ENCODE results near the gene BLNK. TPM values are rescaled to one million over a fixed set of nuclear protein-coding genes. Genes with fewer than 3 reads are reported as not detected.

The BLNK gene
- total and polyA plus RNA-seq, 8 donors: 7.1 to 25.8 (median 12.7) TPM

DNA sequence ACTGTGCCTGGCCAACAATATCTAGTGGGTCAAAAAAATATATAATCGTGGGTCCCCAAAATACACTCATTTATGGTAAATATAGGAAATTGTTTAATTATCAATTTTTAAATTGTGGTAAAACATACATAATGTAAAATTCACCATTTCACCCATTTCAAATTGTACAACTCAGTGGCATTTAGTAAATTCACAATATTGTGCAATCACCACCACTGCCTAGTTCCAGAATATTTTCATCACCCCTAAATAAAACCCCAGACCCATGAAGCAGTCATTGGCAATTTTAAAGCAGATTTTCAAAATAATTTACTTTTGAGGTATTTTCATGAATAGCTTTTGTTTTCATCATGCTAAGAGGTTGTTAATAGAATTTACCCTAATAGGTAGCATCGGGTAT lies 10.2 kb downstream of the BLNK start:
- H3K27ac ChIP-seq: no peak overlapping the region
- TF ChIP-seq, protein P1, sequence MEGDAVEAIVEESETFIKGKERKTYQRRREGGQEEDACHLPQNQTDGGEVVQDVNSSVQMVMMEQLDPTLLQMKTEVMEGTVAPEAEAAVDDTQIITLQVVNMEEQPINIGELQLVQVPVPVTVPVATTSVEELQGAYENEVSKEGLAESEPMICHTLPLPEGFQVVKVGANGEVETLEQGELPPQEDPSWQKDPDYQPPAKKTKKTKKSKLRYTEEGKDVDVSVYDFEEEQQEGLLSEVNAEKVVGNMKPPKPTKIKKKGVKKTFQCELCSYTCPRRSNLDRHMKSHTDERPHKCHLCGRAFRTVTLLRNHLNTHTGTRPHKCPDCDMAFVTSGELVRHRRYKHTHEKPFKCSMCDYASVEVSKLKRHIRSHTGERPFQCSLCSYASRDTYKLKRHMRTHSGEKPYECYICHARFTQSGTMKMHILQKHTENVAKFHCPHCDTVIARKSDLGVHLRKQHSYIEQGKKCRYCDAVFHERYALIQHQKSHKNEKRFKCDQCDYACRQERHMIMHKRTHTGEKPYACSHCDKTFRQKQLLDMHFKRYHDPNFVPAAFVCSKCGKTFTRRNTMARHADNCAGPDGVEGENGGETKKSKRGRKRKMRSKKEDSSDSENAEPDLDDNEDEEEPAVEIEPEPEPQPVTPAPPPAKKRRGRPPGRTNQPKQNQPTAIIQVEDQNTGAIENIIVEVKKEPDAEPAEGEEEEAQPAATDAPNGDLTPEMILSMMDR (IDR thresholded peaks at IDR 0.05): no peak
- H3K9me3 ChIP-seq: no peaks in the 10 kb centered on the region
- peaks cover 3 to 26% (median 5%) of the 10 kb centered on the region in 3 donors for H3K4me1 ChIP-seq
- no peak for ATAC-seq
- intact Hi-C loops (cut with DNase I): no loop called here
- no peaks in the 10 kb centered on the region for H3K36me3 ChIP-seq
- no peak for FAIRE-seq
- H3K4me3 ChIP-seq: no peak overlapping the region
- no peak for DNase-seq
- no peaks in the 10 kb centered on the region for H3K27me3 ChIP-seq
- WGBS, 2 donors: 90 to 98% methylated on average over 2 of the region's 2 CpGs

DNA sequence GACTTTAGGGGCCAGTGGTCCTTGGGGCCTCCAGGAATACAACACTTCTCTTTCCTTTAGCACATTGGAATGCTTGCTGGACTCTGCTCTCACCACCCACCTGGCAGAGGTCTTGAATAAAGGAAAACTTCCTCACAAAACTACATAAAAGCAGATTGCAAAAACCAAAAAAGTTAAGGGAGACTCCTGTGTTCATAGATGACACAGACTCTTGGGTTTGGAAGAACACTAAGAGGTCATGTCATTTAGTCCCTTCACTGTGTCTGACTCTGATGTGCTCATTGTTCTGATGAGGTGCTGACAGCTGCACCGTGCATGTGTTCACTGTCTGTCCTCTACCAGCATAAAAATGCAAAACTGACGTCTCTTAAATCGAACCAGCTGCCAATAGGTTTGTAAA lies 11.4 kb downstream of the BLNK start:
- WGBS, 2 donors: 67% methylated on average over 3 of the region's 3 CpGs
- TF ChIP-seq, protein P1 (IDR thresholded peaks at IDR 0.05): no peak
- H3K9me3 ChIP-seq: no peaks in the 10 kb centered on the region
- no peaks in the 10 kb centered on the region for H3K36me3 ChIP-seq
- no peak overlapping the region for H3K4me3 ChIP-seq
- FAIRE-seq (no peak), DNase-seq (no peak), ATAC-seq (no peak)
- intact Hi-C loops (cut with DNase I): no loop called here
- peak overlapping the region in 2 of 4 donors; percentile 10 to 19 for H3K27ac ChIP-seq
- peaks cover 0 to 23% (median 4%) of the 10 kb centered on the region in 3 donors for H3K4me1 ChIP-seq
- no peaks in the 10 kb centered on the region for H3K27me3 ChIP-seq

DNA sequence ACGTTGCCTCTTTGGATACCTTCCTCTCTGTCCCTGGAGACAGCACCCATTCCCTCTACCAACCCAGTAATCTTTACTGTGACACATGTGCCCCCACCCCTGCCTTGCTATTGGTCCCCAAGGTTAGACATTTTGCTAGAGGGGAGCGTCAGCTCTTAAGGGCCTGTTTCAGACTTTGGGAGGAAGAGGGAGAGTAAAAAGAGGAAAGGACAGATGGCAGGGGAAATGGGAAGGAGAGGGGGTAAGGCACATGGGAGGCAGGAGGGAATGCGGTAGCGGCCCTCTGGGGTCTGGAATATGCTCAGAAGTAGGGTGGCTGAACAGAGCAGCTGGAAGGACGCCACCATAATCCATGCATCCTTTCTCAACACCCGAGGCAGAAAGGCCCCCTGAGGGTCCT lies 12.2 kb downstream of the BLNK start:
- peaks cover 0 to 23% (median 4%) of the 10 kb centered on the region in 3 donors for H3K4me1 ChIP-seq
- H3K27me3 ChIP-seq: no peaks in the 10 kb centered on the region
- WGBS, 2 donors: 84 to 91% methylated on average over 6 of the region's 6 CpGs
- peak overlapping the region in 2 of 4 donors; percentile 10 to 72 for H3K27ac ChIP-seq
- TF ChIP-seq, protein P1 (IDR thresholded peaks at IDR 0.05): no peak
- intact Hi-C loops (cut with DNase I): no loop called here
- DNase-seq: no peak
- ATAC-seq: peak in 1 of 4 donors; percentile 8
- no peak for FAIRE-seq
- no peak overlapping the region for H3K4me3 ChIP-seq
- H3K36me3 ChIP-seq: no peaks in the 10 kb centered on the region
- H3K9me3 ChIP-seq: no peaks in the 10 kb centered on the region

DNA sequence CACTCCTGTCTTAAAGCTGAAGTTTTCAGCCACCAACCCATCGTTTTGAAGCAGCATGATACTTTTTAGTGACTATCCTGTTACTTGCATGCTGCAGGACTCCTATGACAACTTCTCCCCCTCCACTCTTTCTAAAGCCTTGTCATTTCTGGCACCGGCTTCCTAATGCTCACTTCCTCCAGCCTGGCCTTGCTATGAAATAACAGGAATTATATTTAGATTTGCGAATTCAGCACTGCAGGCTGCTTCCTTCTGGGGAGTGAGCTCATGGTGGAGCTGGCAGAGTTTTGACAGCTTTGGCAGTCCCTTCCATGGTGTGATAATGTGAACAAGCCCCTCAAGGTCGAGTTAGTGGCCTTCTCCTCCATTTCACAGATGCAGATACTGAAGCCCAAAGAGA lies 13.4 kb downstream of the BLNK start:
- no peaks in the 10 kb centered on the region for H3K9me3 ChIP-seq
- DNase-seq (peak in 4 of 6 donors; percentile 34 to 59 (median 52)), FAIRE-seq (no peak), ATAC-seq (peak; percentile 79 to 91 (median 86))
- no peak overlapping the region for H3K4me3 ChIP-seq
- H3K27ac ChIP-seq: peak overlapping the region in 3 of 4 donors; percentile 11 to 72 (median 48)
- intact Hi-C loops (cut with DNase I): no loop called here
- no peaks in the 10 kb centered on the region for H3K36me3 ChIP-seq
- peaks cover 0 to 23% (median 4%) of the 10 kb centered on the region in 3 donors for H3K4me1 ChIP-seq
- no peaks in the 10 kb centered on the region for H3K27me3 ChIP-seq
- TF ChIP-seq, protein P1 (IDR thresholded peaks at IDR 0.05): no peak
- WGBS, 2 donors: 10 to 15% methylated on average over 4 of the region's 4 CpGs

DNA sequence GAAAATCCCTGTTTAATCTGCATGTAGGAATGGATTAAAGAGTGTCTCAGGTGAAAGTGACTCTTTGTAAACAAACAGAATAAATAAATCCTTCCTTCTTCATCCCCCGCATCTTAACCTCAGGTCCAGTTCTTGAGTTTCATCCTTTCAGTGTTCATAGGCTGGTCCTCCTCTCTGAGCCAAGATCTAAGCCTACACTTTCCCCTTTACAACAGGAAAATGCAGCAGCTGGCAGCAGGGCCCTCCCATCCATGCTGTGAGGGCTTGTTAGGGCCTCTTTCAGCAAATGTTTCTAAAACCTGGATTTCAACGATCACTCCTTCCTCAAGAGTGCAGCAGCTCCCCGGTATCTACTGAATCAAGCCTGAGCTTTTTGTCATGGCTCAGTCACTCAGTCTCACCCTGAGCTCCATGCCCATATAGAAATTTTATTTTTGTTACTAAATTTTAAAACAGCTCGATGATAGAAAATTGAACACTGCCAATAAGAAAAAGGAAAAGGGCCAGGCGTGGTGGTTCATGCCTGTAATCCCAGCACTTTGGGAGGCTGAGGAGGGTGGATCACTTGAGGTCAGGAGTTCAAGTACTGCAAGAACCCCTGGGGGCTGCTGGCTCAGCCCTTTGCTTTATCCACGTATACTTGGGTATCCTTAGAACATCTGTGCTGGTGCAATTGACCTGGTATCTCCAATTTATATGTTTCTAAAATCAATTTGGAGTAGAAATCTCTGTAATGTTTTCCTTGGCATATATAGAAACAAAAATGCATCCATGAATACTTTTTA lies 15.6 kb downstream of the BLNK start:
- no peak overlapping the region for H3K27ac ChIP-seq
- TF ChIP-seq, protein P1 (IDR thresholded peaks at IDR 0.05): no peak
- no peaks in the 10 kb centered on the region for H3K27me3 ChIP-seq
- no peak for ATAC-seq
- FAIRE-seq: no peak
- H3K4me3 ChIP-seq: no peak overlapping the region
- 79 to 82% methylated on average over 6 of the region's 6 CpGs for WGBS, 2 donors
- no peaks in the 10 kb centered on the region for H3K36me3 ChIP-seq
- peaks cover 0 to 24% (median 4%) of the 10 kb centered on the region in 3 donors for H3K4me1 ChIP-seq
- no peak for DNase-seq
- no peaks in the 10 kb centered on the region for H3K9me3 ChIP-seq
- intact Hi-C loops (cut with DNase I): no loop called here
